ENCODE results near the gene KCNJ1.

DNA sequence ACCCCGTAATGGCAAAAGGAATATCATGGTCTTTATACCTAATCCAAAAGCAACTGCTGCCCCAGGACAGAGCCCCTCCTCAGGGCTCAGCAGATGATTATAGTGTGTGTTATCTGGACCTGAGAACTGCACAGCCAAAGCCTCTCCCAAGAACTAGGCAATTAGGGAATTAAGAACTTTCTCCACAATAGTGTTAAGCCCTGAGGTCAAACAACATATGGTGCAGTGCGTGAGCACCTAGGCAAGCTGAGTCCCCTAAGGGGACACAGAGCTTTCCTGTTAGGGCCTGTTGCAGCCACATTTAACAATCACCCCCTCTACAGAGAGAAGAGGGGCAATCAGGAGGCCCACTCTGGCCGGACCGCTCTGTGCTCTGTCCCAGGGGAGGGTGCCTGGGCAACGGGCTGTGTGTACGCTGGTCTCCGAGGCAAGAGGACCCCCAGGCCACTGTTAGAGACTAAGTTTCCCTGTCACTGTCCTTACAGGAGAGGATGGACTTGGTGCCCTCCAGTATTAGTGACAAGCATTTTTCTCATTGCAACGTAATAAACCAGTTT, 22.6 kb upstream of the KCNJ1 start:
- TF ChIP-seq, protein P1, sequence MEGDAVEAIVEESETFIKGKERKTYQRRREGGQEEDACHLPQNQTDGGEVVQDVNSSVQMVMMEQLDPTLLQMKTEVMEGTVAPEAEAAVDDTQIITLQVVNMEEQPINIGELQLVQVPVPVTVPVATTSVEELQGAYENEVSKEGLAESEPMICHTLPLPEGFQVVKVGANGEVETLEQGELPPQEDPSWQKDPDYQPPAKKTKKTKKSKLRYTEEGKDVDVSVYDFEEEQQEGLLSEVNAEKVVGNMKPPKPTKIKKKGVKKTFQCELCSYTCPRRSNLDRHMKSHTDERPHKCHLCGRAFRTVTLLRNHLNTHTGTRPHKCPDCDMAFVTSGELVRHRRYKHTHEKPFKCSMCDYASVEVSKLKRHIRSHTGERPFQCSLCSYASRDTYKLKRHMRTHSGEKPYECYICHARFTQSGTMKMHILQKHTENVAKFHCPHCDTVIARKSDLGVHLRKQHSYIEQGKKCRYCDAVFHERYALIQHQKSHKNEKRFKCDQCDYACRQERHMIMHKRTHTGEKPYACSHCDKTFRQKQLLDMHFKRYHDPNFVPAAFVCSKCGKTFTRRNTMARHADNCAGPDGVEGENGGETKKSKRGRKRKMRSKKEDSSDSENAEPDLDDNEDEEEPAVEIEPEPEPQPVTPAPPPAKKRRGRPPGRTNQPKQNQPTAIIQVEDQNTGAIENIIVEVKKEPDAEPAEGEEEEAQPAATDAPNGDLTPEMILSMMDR (conservative IDR thresholded peaks at IDR 0.05; ENCODE audit: low read length) = no peak
- no peak for TF ChIP-seq EZH2phosphoT487 (IDR thresholded peaks at IDR 0.05; ENCODE audit: borderline replicate concordance, low read depth, low read length)
